ENCODE results near the gene PUM1. TPM values are rescaled to one million over a fixed set of nuclear protein-coding genes. Genes with fewer than 3 reads are reported as not detected.

Gene PUM1
- total RNA-seq, 6 experiments from 2014 or later: 30.9 to 51.6 (median 42.0) TPM

GRCh38 chr1:30929135-30929889, 136.2 kb downstream of the PUM1 start:
- DNase-seq (no peak), ATAC-seq (peak; percentile 84 to 88 (median 84))
- TF ChIP-seq CTCF (IDR thresholded peaks at IDR 0.05) (peak; percentile 58 to 67 (median 63)), POLR2A (IDR thresholded peaks at IDR 0.05) (no peak)
- 15% methylated on average over 4 of the region's 6 CpGs for WGBS (ENCODE audit: insufficient coverage, low coverage, low lambda C conversion rate, missing lambda C conversion rate)
- Histone ChIP-seq H3K4me1 (peaks cover 0 to 5% (median 0%) of the 10 kb centered on the region in 4 donors), H3K27me3 (no peaks in the 10 kb centered on the region), H3K27ac (no peak overlapping the region), H3K4me3 (no peak overlapping the region), H3K9me3 (no peaks in the 10 kb centered on the region), H3K36me3 (peaks cover 0 to 21% (median 11%) of the 10 kb centered on the region in 4 donors)
- intact Hi-C loops (cut with DNase I): no loop called here

- H3K27ac ChIP-seq: no peak overlapping the region
- ATAC-seq (no peak), DNase-seq (no peak)
- WGBS (ENCODE audit: insufficient coverage, low coverage, low lambda C conversion rate, missing lambda C conversion rate): 73% methylated on average over 2 of the region's 2 CpGs
- peaks cover 0 to 5% (median 0%) of the 10 kb centered on the region in 4 donors for H3K4me1 ChIP-seq
- peaks cover 0 to 15% (median 6%) of the 10 kb centered on the region in 4 donors for H3K36me3 ChIP-seq
- no peaks in the 10 kb centered on the region for H3K27me3 ChIP-seq
- no peak overlapping the region for H3K4me3 ChIP-seq
- no peaks in the 10 kb centered on the region for H3K9me3 ChIP-seq
- no peak for TF ChIP-seq POLR2A (IDR thresholded peaks at IDR 0.05)
- TF ChIP-seq CTCF (IDR thresholded peaks at IDR 0.05): no peak
- intact Hi-C loops (cut with DNase I): no loop called here
These were observed 136.8 kb downstream of the PUM1 start for GRCh38 chr1:30928789-30929134.

GRCh38 chr1:30928171-30928570, 137.3 kb downstream of the PUM1 start:
- DNase-seq (no peak), ATAC-seq (no peak)
- Histone ChIP-seq H3K4me1 (peaks cover 0 to 5% (median 0%) of the 10 kb centered on the region in 4 donors), H3K9me3 (no peaks in the 10 kb centered on the region), H3K4me3 (no peak overlapping the region), H3K36me3 (peaks cover 0 to 11% (median 4%) of the 10 kb centered on the region in 4 donors), H3K27me3 (no peaks in the 10 kb centered on the region), H3K27ac (no peak overlapping the region)
- WGBS (ENCODE audit: insufficient coverage, low coverage, low lambda C conversion rate, missing lambda C conversion rate): 85% methylated on average over 5 of the region's 7 CpGs
- no peak for TF ChIP-seq CTCF (IDR thresholded peaks at IDR 0.05)
- no peak for TF ChIP-seq POLR2A (IDR thresholded peaks at IDR 0.05)
- intact Hi-C loops (cut with DNase I): no loop called here

GRCh38 chr1:30927448-30927847, 138.1 kb downstream of the PUM1 start:
- Histone ChIP-seq H3K36me3 (peaks cover 0 to 6% (median 1%) of the 10 kb centered on the region in 4 donors), H3K27ac (no peak overlapping the region), H3K4me3 (no peak overlapping the region), H3K27me3 (no peaks in the 10 kb centered on the region), H3K4me1 (peaks cover 0 to 5% (median 0%) of the 10 kb centered on the region in 4 donors), H3K9me3 (no peaks in the 10 kb centered on the region)
- WGBS (ENCODE audit: insufficient coverage, low coverage, low lambda C conversion rate, missing lambda C conversion rate): 90% methylated on average over 3 of the region's 3 CpGs
- intact Hi-C loops (cut with DNase I): no loop called here
- ATAC-seq (no peak), DNase-seq (no peak)
- no peak for TF ChIP-seq CTCF (IDR thresholded peaks at IDR 0.05)

Data from right lobe of liver (tissue), 6 donors.